GM21367 (cell line): ENCODE data around the gene WDHD1.
"Not testable (repeated sequence)": the region's sequence is repeated elsewhere in the genome, so short reads cannot be mapped to it uniquely, and the experiment has no call there.

Experiments used
- ATAC-seq: cut with Tn5 transposase; IDR thresholded peaks from one replicate; pipeline ENCODE4 v1.9.1; 2021; ENCODE audit not compliant: unreplicated experiment

The WDHD1 gene

DNA sequence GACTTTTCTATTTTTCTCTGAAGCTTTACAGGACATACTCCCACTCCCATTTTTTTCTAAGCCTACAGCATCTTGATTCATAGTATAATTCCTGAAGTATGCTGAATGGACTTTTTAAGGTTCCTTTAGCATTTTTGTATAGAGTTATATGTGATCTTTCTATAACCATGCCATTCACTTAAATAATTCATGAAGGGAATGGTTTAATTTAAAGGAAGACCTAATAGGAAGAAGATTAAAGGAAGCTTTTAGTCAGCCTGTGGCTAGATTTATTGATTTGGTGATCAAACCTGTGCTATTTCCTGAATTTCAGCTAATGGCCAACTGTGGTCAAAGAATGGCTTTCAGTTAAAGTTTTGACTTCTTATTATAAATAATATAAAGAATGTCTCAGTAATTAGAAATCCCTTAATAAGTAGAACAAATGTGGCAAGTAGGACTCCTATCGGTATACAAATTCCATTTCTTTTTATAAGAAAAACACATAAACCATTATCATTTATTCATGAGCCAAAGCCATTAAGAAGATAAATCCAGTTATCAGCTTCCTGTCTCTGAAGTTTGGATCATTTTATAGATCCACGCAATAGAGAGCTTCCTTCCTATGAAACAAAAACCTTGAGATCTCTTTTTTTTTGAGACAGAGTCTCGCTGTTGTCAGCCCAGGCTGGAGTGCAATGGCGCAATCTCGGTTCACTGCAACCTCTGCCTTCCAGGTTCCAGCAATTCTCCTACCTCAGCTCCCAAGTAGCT is 20.6 kb upstream of the WDHD1 start:
- ATAC-seq, result no peak

DNA sequence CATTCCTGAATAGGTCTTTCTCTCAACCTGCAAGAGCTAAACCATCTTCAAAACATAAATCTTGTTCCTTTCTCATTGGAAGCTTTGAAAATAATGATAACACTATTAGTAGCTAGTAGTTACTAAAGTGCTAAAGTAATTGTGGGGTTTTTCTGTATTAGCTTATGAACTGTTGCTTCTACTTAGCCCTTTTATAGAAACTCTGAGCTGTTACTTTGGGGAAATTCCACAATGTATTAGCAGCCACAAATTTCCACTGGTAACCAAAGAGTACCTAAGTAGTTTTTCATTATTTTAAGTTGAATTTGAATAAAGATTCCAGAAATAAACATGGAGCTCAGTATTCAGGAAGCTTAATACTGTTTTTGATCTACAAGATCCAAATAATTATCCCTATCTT is 18.2 kb upstream of the WDHD1 start:
- no peak for ATAC-seq

DNA sequence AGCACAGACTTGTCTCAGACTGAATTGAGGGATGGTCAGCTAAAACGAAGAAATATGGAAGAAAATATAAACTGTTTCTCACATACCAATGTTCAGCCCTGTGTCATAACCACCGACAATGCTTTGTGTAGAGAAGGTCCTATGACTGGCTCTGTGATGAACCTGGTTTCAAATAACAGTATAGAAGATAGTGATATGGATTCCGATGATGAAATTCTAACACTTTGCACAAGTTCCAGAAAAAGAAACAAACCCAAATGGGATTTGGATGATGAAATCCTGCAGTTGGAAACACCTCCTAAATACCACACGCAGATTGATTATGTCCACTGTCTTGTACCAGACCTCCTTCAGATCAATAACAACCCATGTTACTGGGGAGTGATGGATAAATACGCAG is 16.6 kb upstream of the WDHD1 start:
- ATAC-seq, result no peak

DNA sequence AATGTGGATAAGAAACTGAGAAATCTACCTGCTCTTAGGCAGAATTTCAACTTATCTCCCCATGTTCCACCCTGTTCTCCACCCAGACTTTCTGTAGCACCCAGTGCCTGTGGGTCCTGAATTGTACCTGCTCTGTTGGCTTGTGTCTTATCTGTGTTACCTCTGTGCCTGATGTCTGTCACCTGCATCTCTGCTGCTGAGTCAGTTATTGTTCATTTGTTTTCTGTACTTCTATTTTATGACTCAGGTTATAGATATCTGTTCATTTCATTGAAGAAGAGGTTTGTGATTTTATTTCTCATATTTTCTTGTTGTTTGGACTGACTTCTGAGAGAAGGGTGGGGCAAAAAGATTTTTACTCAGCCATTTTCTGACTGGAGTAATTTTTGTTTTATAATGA is 11.8 kb upstream of the WDHD1 start:
- no peak for ATAC-seq

- not testable (repeated sequence) for ATAC-seq
Measured at GRCh38 chr14:55037995-55038394, 11.1 kb upstream of the WDHD1 start.

- no peak for ATAC-seq
Measured at GRCh38 chr14:55031190-55031589, 4.3 kb upstream of the WDHD1 start.

DNA sequence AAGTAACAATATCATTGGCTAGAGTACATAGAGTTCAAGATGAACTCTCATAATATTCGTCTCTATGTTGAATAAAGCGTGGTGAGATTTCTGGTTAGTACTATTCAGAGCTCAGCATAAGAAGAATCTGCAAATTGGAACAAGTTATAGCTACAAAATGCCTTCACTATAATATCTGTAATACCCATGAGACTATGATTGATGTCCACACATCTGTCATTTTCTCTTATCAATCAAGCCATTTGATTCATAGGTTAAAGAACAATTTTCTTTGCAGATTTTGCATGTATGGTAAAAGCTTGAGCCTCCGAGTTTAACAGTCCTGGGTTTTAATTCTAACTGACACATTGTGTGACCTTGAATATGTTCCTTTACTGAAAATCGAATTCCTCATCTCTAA is 1.6 kb upstream of the WDHD1 start:
- no peak for ATAC-seq

GRCh38 chr14:55028066-55028465 is 1.2 kb upstream of the WDHD1 start:
- ATAC-seq, result no peak

DNA sequence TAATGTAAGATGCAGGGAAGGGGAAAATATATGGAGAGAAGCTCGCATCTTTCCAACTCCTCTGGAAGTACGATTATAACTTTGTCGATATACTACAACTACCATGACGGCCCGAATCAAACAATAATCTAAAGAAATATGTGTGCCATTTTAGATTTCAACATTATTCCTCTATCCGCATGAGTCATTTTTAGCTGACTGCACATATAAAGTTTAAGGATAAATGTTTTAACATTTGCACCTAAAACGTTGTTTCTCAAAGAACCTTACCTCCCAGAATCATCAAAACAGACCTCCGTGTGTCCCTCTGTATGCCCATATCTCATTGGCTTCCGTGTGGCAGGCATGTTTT is 482 bp downstream of the WDHD1 start:
- ATAC-seq, result no peak

DNA sequence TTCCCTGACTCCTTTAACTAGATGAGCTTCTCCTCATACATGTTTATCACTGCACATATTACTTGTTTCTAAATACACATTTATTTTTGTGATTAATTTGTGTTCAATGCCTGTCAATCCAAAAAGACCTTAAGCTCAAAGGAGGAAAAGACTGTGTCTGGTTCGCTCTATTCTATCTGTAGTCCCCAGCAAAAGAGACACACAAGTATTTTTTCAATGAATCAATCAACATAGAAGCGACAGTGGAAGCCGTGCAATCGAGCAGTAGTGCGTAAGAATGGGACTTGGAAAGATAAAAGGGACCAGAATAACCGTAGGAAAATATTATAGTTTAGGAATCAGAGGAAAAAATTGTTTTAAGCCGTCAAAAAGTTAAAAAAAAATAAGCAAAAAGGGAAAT is 951 bp downstream of the WDHD1 start:
- no peak for ATAC-seq

DNA sequence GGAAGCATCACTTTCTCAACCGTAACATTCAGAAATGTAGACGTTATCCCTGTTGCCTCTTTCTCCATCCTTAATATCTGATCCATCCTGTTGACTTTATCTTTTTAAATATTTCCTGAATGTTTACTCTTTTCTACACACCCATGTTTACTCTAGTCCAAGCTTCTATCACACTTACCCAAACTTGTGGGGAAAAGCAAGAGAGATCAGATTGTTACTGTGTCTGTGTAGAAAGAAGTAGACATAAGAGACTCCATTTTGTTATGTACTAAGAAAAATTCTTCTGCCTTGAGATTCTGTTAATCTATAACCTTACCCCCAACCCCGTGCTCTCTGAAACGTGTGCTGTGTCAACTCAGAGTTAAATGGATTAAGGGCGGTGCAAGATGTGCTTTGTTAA is 2.5 kb downstream of the WDHD1 start:
- not testable (repeated sequence) for ATAC-seq

DNA sequence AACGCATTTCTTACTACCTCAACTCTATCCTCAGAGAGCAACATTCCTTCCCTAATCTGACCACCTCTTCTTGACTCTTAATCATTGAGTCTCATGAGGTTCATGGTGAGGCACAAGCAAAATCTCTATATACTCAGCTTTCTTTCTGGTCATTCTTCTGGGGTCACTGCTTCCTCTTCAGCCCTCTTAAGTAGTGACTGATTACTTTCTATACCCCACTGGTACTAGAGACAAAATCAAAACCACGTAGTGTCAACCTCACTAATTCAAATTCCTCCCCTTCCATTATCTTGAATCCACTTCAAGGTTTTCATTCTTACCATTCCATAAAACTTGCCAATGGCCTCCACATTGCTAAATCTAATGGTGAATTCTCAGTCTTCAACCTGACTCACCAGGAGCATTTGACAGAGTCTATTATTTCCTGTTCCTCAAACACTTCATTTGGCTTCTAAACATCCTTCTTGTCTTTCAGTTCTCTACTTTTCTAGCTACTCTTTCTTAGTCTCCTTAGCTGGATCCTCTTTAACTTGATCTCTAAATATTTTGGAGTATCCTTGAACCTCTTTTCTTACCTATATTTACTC is 6.8 kb downstream of the WDHD1 start:
- no peak for ATAC-seq

- no peak for ATAC-seq
Measured at GRCh38 chr14:55015006-55015405, 11.9 kb downstream of the WDHD1 start.

- ATAC-seq, result no peak
Measured at GRCh38 chr14:55005071-55005470, 21.8 kb downstream of the WDHD1 start.

DNA sequence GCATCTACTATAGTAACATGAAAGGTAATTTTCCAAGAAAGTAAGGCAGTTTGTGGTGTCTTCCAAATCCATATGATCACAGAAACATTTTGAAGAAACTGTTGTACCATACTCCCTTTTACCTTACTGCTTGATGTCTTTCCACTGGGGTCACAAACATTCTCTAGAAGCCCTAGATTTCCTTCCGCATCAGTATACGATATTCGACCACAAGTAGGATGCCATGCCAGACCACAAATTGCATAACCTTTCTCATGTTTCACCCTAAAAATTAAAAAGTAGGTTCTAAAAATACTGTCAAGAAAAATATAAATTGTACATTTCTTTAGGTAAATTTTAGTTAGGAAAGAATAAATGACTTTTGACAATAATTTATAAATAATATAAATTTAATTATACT is 26.5 kb downstream of the WDHD1 start:
- no peak for ATAC-seq

- no peak for ATAC-seq
Measured at GRCh38 chr14:54985156-54985555, 41.7 kb downstream of the WDHD1 start.

- ATAC-seq, result no peak
Measured at GRCh38 chr14:54981698-54982097, 45.2 kb downstream of the WDHD1 start.

GRCh38 chr14:54979039-54979438 is 47.9 kb downstream of the WDHD1 start:
- ATAC-seq, result no peak

DNA sequence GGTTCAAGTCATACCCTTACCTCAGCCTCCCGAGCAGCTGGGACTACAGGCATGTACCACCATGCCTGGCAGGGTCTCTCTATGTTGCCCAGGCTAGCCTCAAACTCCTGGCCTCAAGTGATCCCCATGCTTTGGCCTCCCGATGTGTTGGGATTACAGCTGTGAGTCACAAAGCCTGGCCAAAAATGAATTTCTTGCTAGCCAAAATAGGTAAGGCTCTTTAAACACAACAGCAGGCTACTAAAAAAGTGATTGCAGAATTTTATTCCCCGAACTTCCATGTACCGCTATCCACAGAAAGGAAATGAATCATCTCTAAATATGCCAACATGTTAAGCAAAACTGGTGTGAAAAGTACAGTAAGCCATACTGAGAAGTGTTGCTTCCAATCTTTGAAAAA is 50.6 kb downstream of the WDHD1 start:
- ATAC-seq, result no peak

DNA sequence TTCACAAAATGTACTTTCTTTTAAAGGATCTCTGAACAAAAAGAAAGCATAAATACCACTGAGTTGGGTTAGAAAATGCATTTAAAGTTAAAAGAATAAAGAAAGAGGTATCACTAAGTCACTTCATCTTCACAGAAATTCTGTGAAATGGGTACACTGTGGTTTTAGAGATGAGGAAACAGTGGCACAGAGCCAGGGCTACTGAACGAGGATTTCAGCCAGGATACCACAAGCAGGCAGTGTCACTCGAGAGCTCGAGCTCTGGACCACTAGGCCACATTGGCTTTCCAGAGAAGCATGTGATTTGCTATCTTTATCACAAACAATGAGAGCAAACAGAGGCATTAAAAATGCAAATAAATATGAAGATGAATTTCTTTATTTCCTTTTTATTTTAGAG is 51.0 kb downstream of the WDHD1 start:
- no peak for ATAC-seq

GRCh38 chr14:54974788-54975414 is 52.0 kb downstream of the WDHD1 start:
- no peak for ATAC-seq

- ATAC-seq, result no peak
Measured at GRCh38 chr14:54967496-54967895, 59.4 kb downstream of the WDHD1 start.

- no peak for ATAC-seq
Measured at GRCh38 chr14:54955143-54955542, 71.8 kb downstream of the WDHD1 start.
